ENCODE results near the gene FOXJ3.

FOXJ3 gene

GRCh38 chr1:42214447-42214871 lies 120.6 kb downstream of the FOXJ3 start:
- no peak for TF ChIP-seq CTCF (IDR thresholded peaks at IDR 0.05)

GRCh38 chr1:42211224-42211623 lies 123.8 kb downstream of the FOXJ3 start:
- no peak for TF ChIP-seq CTCF (IDR thresholded peaks at IDR 0.05)

- no peak for TF ChIP-seq CTCF (IDR thresholded peaks at IDR 0.05)
Observed at GRCh38 chr1:42210421-42211133, 124.5 kb downstream of the FOXJ3 start.

- TF ChIP-seq CTCF (IDR thresholded peaks at IDR 0.05) = no peak
Observed at GRCh38 chr1:42209526-42210251, 125.3 kb downstream of the FOXJ3 start.

GRCh38 chr1:42206164-42206563 lies 128.9 kb downstream of the FOXJ3 start:
- no peak for TF ChIP-seq CTCF (IDR thresholded peaks at IDR 0.05)

- TF ChIP-seq CTCF (IDR thresholded peaks at IDR 0.05) = no peak
Observed at GRCh38 chr1:42201986-42202385, 133.0 kb downstream of the FOXJ3 start.

- no peak for TF ChIP-seq CTCF (IDR thresholded peaks at IDR 0.05)
Observed at GRCh38 chr1:42198251-42198650, 136.8 kb downstream of the FOXJ3 start.

Measured in LNCAP (cell line).